Measurements from ENCODE around the gene MGST2. TPM values are rescaled to one million over a fixed set of nuclear protein-coding genes. Genes with fewer than 3 reads are reported as not detected.
"Not testable (repeated sequence)": the region's sequence is repeated elsewhere in the genome, so short reads cannot be mapped to it uniquely, and the experiment has no call there.

Gene MGST2
- total and polyA plus RNA-seq, 2 experiments from 2014 or later = 4.6 to 19.1 TPM

DNA sequence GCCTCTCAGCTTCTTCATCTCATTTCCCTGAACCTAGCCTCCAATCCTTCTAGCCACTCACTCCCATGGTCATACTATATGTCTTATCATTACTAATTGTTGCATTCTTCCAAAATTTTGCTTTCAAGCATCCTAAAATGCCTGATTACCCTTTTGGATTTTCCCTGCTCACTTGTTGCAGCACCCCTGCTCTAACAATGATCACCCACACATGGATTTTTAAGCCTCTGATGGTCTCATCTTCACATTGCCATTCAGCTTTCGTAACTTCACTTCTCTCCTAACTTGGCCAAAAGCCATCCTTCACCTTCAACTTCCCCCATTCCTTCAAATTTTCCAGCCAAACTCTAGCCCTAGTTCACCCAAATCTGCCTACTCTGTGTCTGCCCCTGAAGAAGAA, 33.8 kb upstream of the MGST2 start:
- TF ChIP-seq POLR2AphosphoS5 (IDR thresholded peaks at IDR 0.05; ENCODE audit: low read depth) (no peak), CREB1 (CRISPR knock-in tag; IDR thresholded peaks at IDR 0.05; ENCODE audit: low read depth) (no peak), ZNF331 (CRISPR knock-in tag; IDR thresholded peaks at IDR 0.05; ENCODE audit: low read depth) (no peak), JUNB (IDR thresholded peaks at IDR 0.05; ENCODE audit: unreplicated experiment) (no peak)
- H3K27me3 Mint-ChIP-seq (ENCODE audit: insufficient read depth, low read depth, poor library complexity) = peaks cover 25% of the 10 kb centered on the region
- Histone ChIP-seq H3F3A (replicated peaks; ENCODE audit: low read depth) (no peaks in the 10 kb centered on the region), H4K20me1 (replicated peaks; ENCODE audit: insufficient read depth) (no peaks in the 10 kb centered on the region), H3K27me3 (ENCODE audit: insufficient read depth) (peaks cover 37% of the 10 kb centered on the region), H3K27ac (ENCODE audit: low read depth) (no peak overlapping the region), H3K4me3 (no peak overlapping the region), H3K4me2 (no peak overlapping the region), H3K79me2 (replicated peaks; ENCODE audit: insufficient read depth) (no peaks in the 10 kb centered on the region), H2AFZ (no peak overlapping the region), H3K36me3 (ENCODE audit: insufficient read depth) (no peaks in the 10 kb centered on the region), H3K9me2 (ENCODE audit: insufficient read depth) (no peaks in the 10 kb centered on the region), H3K4me1 (ENCODE audit: insufficient read depth) (peaks cover 15% of the 10 kb centered on the region)
- H3K4me3 Mint-ChIP-seq = no peak overlapping the region
- no peak for ATAC-seq
- H3K9me3 Mint-ChIP-seq = no peaks in the 10 kb centered on the region; the same call in 2 of the 3 replicates
- H3K27ac Mint-ChIP-seq = no peak overlapping the region
- H3K4me1 Mint-ChIP-seq = peaks cover 31% of the 10 kb centered on the region
- H3K36me3 Mint-ChIP-seq (ENCODE audit: low read depth) = no peaks in the 10 kb centered on the region; the same call in 2 of the 3 replicates
- no peak for DNase-seq (ENCODE audit: low spot score)

GRCh38 chr4:139632739-139633138, 32.9 kb upstream of the MGST2 start:
- not testable (repeated sequence) for ATAC-seq; H3K27ac ChIP-seq (ENCODE audit: low read depth); H3K36me3 Mint-ChIP-seq (ENCODE audit: low read depth); H3K4me2 ChIP-seq; H3K9me2 ChIP-seq (ENCODE audit: insufficient read depth); H3F3A ChIP-seq (replicated peaks; ENCODE audit: low read depth); H3K27ac Mint-ChIP-seq; H3K9me3 Mint-ChIP-seq; H3K36me3 ChIP-seq (ENCODE audit: insufficient read depth); H4K20me1 ChIP-seq (replicated peaks; ENCODE audit: insufficient read depth); H3K4me3 ChIP-seq; H3K4me1 ChIP-seq (ENCODE audit: insufficient read depth); H3K79me2 ChIP-seq (replicated peaks; ENCODE audit: insufficient read depth); H3K4me3 Mint-ChIP-seq; DNase-seq (ENCODE audit: low spot score)
- Mint-ChIP-seq H3K4me1 (peaks cover 31% of the 10 kb centered on the region), H3K27me3 (ENCODE audit: insufficient read depth, low read depth, poor library complexity) (peaks cover 22% of the 10 kb centered on the region)
- Histone ChIP-seq H2AFZ (peak overlapping the region; percentile 56; the same call in 1 of the 2 replicates), H3K27me3 (ENCODE audit: insufficient read depth) (peaks cover 28% of the 10 kb centered on the region)

DNA sequence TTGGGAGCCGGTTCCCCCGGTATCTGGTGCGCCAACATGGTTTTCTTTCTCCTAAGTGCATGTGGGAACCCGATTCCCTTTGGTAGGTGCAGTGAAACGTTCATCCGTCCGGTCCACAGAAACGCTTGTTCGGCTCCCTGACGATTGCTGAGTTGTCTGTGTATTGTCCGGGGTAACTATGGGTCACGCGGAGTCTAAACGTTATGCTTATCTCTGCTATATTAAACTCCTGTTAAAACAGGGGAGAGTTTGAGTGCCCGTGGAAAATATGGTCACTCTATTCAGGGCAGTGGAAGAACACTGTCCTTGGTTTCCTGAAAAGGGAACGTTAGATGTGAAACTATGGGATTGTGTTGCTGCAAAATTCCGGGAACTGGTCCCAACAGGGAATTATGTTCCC, 32.4 kb upstream of the MGST2 start:
- Histone ChIP-seq H3K79me2 (replicated peaks; ENCODE audit: insufficient read depth) (no peaks in the 10 kb centered on the region), H3K4me3 (peak overlapping the region; percentile 49; the same call in 1 of the 2 replicates), H3K36me3 (ENCODE audit: insufficient read depth) (no peaks in the 10 kb centered on the region; the same call in 1 of the 2 replicates), H2AFZ (peak overlapping the region; percentile 56; the same call in 1 of the 2 replicates), H3K27ac (ENCODE audit: low read depth) (no peak overlapping the region), H4K20me1 (replicated peaks; ENCODE audit: insufficient read depth) (no peaks in the 10 kb centered on the region), H3F3A (replicated peaks; ENCODE audit: low read depth) (no peaks in the 10 kb centered on the region), H3K27me3 (ENCODE audit: insufficient read depth) (peaks cover 23% of the 10 kb centered on the region), H3K4me1 (ENCODE audit: insufficient read depth) (peaks cover 5% of the 10 kb centered on the region), H3K4me2 (peak overlapping the region; percentile 72; the same call in 1 of the 2 replicates), H3K9me2 (ENCODE audit: insufficient read depth) (no peaks in the 10 kb centered on the region)
- no peak for DNase-seq (ENCODE audit: low spot score)
- Mint-ChIP-seq H3K27ac (no peak overlapping the region), H3K27me3 (ENCODE audit: insufficient read depth, low read depth, poor library complexity) (peaks cover 19% of the 10 kb centered on the region), H3K4me1 (peaks cover 27% of the 10 kb centered on the region), H3K9me3 (peaks cover 9% of the 10 kb centered on the region), H3K36me3 (ENCODE audit: low read depth) (no peaks in the 10 kb centered on the region; the same call in 2 of the 3 replicates), H3K4me3 (peak overlapping the region; percentile 68; the same call in 2 of the 3 replicates)
- no peak for TF ChIP-seq EZH2phosphoT487 (IDR thresholded peaks at IDR 0.05; ENCODE audit: unreplicated experiment)
- TF ChIP-seq, protein P1, sequence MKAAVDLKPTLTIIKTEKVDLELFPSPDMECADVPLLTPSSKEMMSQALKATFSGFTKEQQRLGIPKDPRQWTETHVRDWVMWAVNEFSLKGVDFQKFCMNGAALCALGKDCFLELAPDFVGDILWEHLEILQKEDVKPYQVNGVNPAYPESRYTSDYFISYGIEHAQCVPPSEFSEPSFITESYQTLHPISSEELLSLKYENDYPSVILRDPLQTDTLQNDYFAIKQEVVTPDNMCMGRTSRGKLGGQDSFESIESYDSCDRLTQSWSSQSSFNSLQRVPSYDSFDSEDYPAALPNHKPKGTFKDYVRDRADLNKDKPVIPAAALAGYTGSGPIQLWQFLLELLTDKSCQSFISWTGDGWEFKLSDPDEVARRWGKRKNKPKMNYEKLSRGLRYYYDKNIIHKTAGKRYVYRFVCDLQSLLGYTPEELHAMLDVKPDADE (IDR thresholded peaks at IDR 0.05) = no peak
- no peak for TF ChIP-seq POLR2AphosphoS5 (IDR thresholded peaks at IDR 0.05; ENCODE audit: low read depth)
- TF ChIP-seq ZNF114 (CRISPR knock-in tag; IDR thresholded peaks at IDR 0.05) = no peak
- ATAC-seq = no peak

Measured in GM23338 (cell line).